Stomach (tissue), 4 donors: ENCODE data around the gene NCAPH2.

ENCODE experiments used
- CTCF ChIP-seq, 7 experiments: fragments of 450-650 bp in 4 of 7; fragments of 200-600 bp in 3 of 7; sonication (generic) in 3 of 7; IDR thresholded peaks; one replicate each; pipeline ENCODE4 v1.5.1; 2016 to 2019; ENCODE audit warnings: antibody characterized with exemption in 7 of 7, control low read depth in 2 of 7, mild to moderate bottlenecking in 1 of 7
- POLR2AphosphoS5 ChIP-seq, 3 donors: sonication (generic); formaldehyde crosslinking; IDR thresholded peaks; one replicate each; pipeline ENCODE4 v1.6.1; 2016; ENCODE audit warnings: antibody characterized with exemption in 3 of 3

GRCh38 chr22:50561401-50562358 is 53.7 kb downstream of the NCAPH2 start:
- TF ChIP-seq POLR2AphosphoS5 (IDR thresholded peaks at IDR 0.05) (no peak), CTCF (IDR thresholded peaks at IDR 0.05) (no peak)
